Upper lobe of left lung (tissue), 6 donors: ENCODE results near the gene IL4R. TPM values are rescaled to one million over a fixed set of nuclear protein-coding genes. Genes with fewer than 3 reads are reported as not detected.

Experiments
- ATAC-seq, 2 donors: fragments of 200-7000 bp; cut with Tn5 transposase; one replicate each; pipeline ENCODE4 v1.9.1; 2022; ENCODE audit warnings: mild to moderate bottlenecking in 2 of 2, moderate library complexity in 2 of 2; ENCODE audit not compliant: low FRiP score in 2 of 2
- DNase-seq, 2 donors: peaks; one replicate each; pipeline ENCODE4 v3.0.0-alpha.2; 2019 to 2020
- H3K27ac ChIP-seq, 4 donors: fragments of 200-600 bp; sonication (generic); one replicate each; pipeline ENCODE4 v1.5.1; 2016 to 2019
- H3K27me3 ChIP-seq, 4 donors: fragments of 200-600 bp; sonication (generic); one replicate each; pipeline ENCODE4 v1.5.1; 2017 to 2019
- H3K36me3 ChIP-seq, 4 donors: fragments of 200-600 bp; sonication (generic); one replicate each; pipeline ENCODE4 v1.5.1; 2016 to 2019
- H3K4me1 ChIP-seq, 4 donors: fragments of 200-600 bp; sonication (generic); one replicate each; pipeline ENCODE4 v1.5.1; 2018 to 2019
- H3K4me3 ChIP-seq, 4 donors: fragments of 200-600 bp; sonication (generic); one replicate each; pipeline ENCODE4 v1.5.1; 2017 to 2019; ENCODE audit warnings: mild to moderate bottlenecking in 2 of 4, moderate library complexity in 1 of 4
- H3K9me3 ChIP-seq, 4 donors: fragments of 200-600 bp; sonication (generic); one replicate each; pipeline ENCODE4 v1.5.1; 2018 to 2019
- CTCF ChIP-seq, 6 experiments: fragments of 450-650 bp in 4 of 6; fragments of 200-600 bp in 2 of 6; sonication (generic) in 2 of 6; IDR thresholded peaks; one replicate each; pipeline ENCODE4 v1.5.1; 2016 to 2019; ENCODE audit warnings: antibody characterized with exemption in 6 of 6
- EP300 ChIP-seq, 4 donors: sonication (generic); formaldehyde crosslinking; IDR thresholded peaks; one replicate each; pipeline ENCODE4 v1.5.1; 2017; ENCODE audit warnings: antibody characterized with exemption in 4 of 4, control low read depth in 2 of 4
- POLR2A ChIP-seq, 4 donors: fragments of 450-650 bp; IDR thresholded peaks; one replicate each; pipeline ENCODE4 v1.5.1; 2016 to 2017; ENCODE audit warnings: antibody characterized with exemption in 4 of 4, mild to moderate bottlenecking in 2 of 4
- POLR2AphosphoS5 ChIP-seq, 2 donors: sonication (generic); formaldehyde crosslinking; IDR thresholded peaks; one replicate each; pipeline ENCODE4 v1.5.1; 2017; ENCODE audit warnings: antibody characterized with exemption in 2 of 2
- WGBS, 2 donors: methylation state at CpG; one replicate each; pipeline ENCODE4 v1.1.5; 2017 to 2018; 5-methylcytosine and 5-hydroxymethylcytosine counted together
- total RNA-seq, 6 donors: library from RNA; depleted of rRNA in 4 of 6; stranded (reverse); fragments of >200 nt in 4 of 6; gene quantifications; one replicate each; pipeline versions ENCODE4 v1.1.0 to v1.2.1, GENCODE V29; 2016 to 2021
- donor health status: DM: no; HTN: no; CAD: no; lungs with moderate emphysema.
- donor health status: DM: no; HTN: yes; CAD: no; lungs with severe emphysema.

The IL4R gene
- total RNA-seq, 6 donors from 2014 or later, result 87.0 to 202 (median 153) TPM

DNA sequence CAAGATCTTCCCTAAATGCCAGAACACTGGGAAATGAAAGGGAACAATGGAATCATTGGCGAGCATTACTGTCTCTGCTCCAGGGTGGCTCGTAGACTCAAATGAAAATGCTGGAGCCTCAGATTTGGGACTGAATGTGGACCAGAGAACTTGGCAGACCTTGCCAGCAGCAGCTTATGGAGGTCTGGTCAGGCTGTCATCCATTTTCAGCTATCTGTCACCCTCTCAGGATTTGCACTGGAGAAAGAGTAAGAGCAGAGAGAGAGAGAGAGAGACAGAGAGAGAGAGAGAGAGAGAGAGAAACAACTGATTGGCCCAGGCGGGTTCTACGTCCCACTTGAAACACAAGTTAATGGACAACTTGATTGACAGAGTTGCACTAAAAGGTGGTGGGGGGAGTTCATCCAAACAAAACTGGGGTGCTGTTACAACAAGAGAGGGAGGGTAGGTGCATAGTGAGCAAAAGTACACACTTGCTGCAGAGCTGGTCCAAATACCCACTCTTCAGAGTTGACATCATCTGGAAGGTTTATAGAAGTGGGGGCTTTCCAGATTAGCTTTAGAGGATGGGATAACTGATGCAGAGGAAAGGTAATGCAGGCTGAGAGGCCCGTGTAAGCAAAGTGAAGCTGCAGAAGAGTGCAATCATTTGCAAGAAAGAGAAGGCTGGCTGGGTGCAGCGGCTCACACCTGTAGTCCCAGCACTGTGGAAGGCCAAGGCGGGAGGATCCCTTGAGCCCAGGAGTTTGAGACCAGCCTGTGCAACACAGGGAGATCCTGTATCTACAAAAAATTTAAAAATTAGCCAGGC, 28.7 kb upstream of the IL4R start:
- 84 to 85% methylated on average over 7 of the region's 7 CpGs for WGBS, 2 donors

GRCh38 chr16:27285676-27286196, 28.0 kb upstream of the IL4R start:
- no peaks in the 10 kb centered on the region for H3K27me3 ChIP-seq
- DNase-seq, result peak in 1 of 2 donors; percentile 66
- H3K4me3 ChIP-seq, result no peak overlapping the region
- no peaks in the 10 kb centered on the region for H3K9me3 ChIP-seq
- 68 to 69% methylated on average over 5 to 6 of the region's 6 CpGs for WGBS, 2 donors
- H3K27ac ChIP-seq, result peak overlapping the region in 3 of 4 donors; percentile 2 to 77 (median 45)
- ATAC-seq, result peak; percentile 44 to 84
- H3K4me1 ChIP-seq, result peaks cover 0 to 7% (median 2%) of the 10 kb centered on the region in 4 donors
- no peaks in the 10 kb centered on the region for H3K36me3 ChIP-seq
- no peak for TF ChIP-seq POLR2A (IDR thresholded peaks at IDR 0.05)
- no peak for TF ChIP-seq POLR2AphosphoS5 (IDR thresholded peaks at IDR 0.05)
- TF ChIP-seq CTCF (IDR thresholded peaks at IDR 0.05), result no peak
- TF ChIP-seq EP300 (IDR thresholded peaks at IDR 0.05), result no peak

More for the DNA sequence above, 28.7 kb upstream of the IL4R start:
- Histone ChIP-seq H3K27ac (no peak overlapping the region), H3K9me3 (no peaks in the 10 kb centered on the region), H3K27me3 (no peaks in the 10 kb centered on the region), H3K36me3 (no peaks in the 10 kb centered on the region), H3K4me3 (no peak overlapping the region), H3K4me1 (peaks cover 0 to 7% (median 2%) of the 10 kb centered on the region in 4 donors)
- DNase-seq (no peak), ATAC-seq (no peak)
- TF ChIP-seq POLR2AphosphoS5 (IDR thresholded peaks at IDR 0.05) (no peak), POLR2A (IDR thresholded peaks at IDR 0.05) (no peak), CTCF (IDR thresholded peaks at IDR 0.05) (no peak), EP300 (IDR thresholded peaks at IDR 0.05) (no peak)

DNA sequence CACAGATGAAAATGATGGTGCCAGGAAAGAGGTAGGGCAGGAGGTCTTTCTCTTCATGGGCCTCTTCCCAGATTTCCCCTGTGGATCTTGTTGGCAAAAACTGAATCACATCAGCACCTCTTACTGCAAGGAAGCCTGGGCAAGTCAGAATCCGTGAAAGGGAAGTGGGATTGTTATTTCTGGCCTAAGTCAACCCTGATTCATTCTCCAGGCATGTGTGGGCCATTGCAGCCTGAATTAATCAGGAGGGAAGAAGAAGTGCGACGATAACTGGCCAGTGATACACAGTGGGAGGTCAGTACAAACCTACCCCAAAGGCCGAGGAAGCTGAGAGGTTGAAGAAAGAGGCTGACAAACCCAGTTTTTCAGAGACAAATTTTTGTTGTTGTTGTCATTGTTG, 27.3 kb upstream of the IL4R start:
- H3K27ac ChIP-seq, result peak overlapping the region; percentile 32 to 77 (median 41)
- TF ChIP-seq POLR2AphosphoS5 (IDR thresholded peaks at IDR 0.05), result no peak
- no peak for TF ChIP-seq EP300 (IDR thresholded peaks at IDR 0.05)
- TF ChIP-seq CTCF (IDR thresholded peaks at IDR 0.05), result no peak
- TF ChIP-seq POLR2A (IDR thresholded peaks at IDR 0.05), result no peak
- peak in 1 of 2 donors; percentile 32 for DNase-seq
- H3K36me3 ChIP-seq, result no peaks in the 10 kb centered on the region
- H3K4me3 ChIP-seq, result no peak overlapping the region
- 50 to 68% methylated on average over 4 of the region's 4 CpGs for WGBS, 2 donors
- peaks cover 0 to 7% (median 2%) of the 10 kb centered on the region in 4 donors for H3K4me1 ChIP-seq
- peak; percentile 70 to 88 for ATAC-seq
- H3K9me3 ChIP-seq, result no peaks in the 10 kb centered on the region
- H3K27me3 ChIP-seq, result no peaks in the 10 kb centered on the region

DNA sequence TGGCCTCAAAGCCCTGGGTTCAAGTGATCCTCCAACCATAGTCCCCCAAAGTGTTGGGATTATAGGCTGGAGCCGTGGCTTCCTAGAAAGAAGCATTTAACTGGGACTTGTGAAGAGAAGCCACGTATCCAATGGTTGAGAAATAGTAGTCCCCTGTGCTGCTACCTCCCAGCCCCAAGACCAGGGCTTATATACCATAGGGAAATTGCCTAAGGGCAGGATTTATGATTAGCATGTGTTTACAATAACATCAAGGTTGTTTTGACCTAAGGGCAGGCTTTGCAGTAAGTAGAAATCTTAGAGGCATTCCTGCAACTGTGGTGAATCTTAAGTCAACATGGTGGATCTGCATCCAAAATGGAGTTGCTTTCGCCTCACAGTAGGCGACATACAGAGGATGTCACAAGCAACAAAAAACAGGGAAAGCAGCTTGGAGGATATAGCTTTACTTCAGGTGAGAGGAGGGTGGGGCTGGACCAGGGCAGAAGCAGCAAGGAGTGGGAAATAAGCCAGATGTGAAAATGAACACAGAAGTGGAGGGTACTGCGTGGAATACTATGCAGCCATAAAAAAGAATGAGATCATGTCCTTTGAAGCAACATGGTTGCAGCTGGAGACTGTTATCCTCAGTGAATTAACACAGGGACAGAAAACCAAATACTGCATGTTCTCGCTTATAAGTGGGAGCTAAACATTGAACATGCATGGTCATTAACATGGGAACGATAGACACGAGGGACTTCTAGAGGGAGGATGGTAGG, 26.5 kb upstream of the IL4R start:
- TF ChIP-seq EP300 (IDR thresholded peaks at IDR 0.05), result no peak
- no peak for TF ChIP-seq POLR2AphosphoS5 (IDR thresholded peaks at IDR 0.05)
- no peak for TF ChIP-seq POLR2A (IDR thresholded peaks at IDR 0.05)
- TF ChIP-seq CTCF (IDR thresholded peaks at IDR 0.05), result no peak
- ATAC-seq, result no peak
- Histone ChIP-seq H3K4me1 (peaks cover 0 to 7% (median 2%) of the 10 kb centered on the region in 4 donors), H3K4me3 (no peak overlapping the region), H3K36me3 (no peaks in the 10 kb centered on the region), H3K9me3 (no peaks in the 10 kb centered on the region), H3K27ac (peak overlapping the region; percentile 32 to 77 (median 41)), H3K27me3 (no peaks in the 10 kb centered on the region)
- no peak for DNase-seq
- 90 to 94% methylated on average over 8 of the region's 8 CpGs for WGBS, 2 donors
